H1 (cell line): Measurements from ENCODE around the gene TSPAN4. TPM values are rescaled to one million over a fixed set of nuclear protein-coding genes. Genes with fewer than 3 reads are reported as not detected.
A peak's percentile ranks its signal among the peaks of the same experiment; 100 is the strongest.

Experiments
- CTCF ChIA-PET: fragments of 300-600 bp; sonication (Branson Sonifier 250); formaldehyde crosslinking; loops from one replicate; lab custom pipeline; 2021; ENCODE audit not compliant: partially characterized antibody; lab: Charles Lee
- POLR2A ChIA-PET: fragments of 300-600 bp; sonication (Branson Sonifier 250); formaldehyde crosslinking; loops from one replicate; lab custom pipeline; 2021; ENCODE audit warnings: inconsistent platforms; ENCODE audit not compliant: partially characterized antibody; lab: Charles Lee
- DNase-seq, 2 experiments: peaks; one replicate each; pipeline versions ENCODE4 v3.0.0 to v3.0.0-alpha.2; 2010 to 2022; ENCODE audit warnings: low spot score in 2 of 2, low read depth in 1 of 2, mixed read lengths in 1 of 2
- FAIRE-seq: peaks from 2 replicates; lab custom pipeline; 2011; peaks lifted over from hg19 to GRCh38; lab: Jason Lieb, UNC
- H2AFZ ChIP-seq: 2 replicates; pipeline ENCODE4 v1.8.1; 2012; ENCODE audit warnings: low read length, inconsistent platforms
- H2AK5ac ChIP-seq: 2 replicates; pipeline ENCODE4 v1.6.1; 2013; ENCODE audit warnings: low read depth, low read length
- H2BK120ac ChIP-seq: replicated peaks from 2 replicates; pipeline ENCODE3; 2013; ENCODE audit warnings: low read depth, low read length, inconsistent platforms
- H2BK12ac ChIP-seq: 2 replicates; pipeline ENCODE4 v1.6.1; 2013; ENCODE audit warnings: low read depth, low read length
- H2BK15ac ChIP-seq: 2 replicates; pipeline ENCODE4 v1.6.1; 2013; ENCODE audit warnings: low read length
- H2BK20ac ChIP-seq: 2 replicates; pipeline ENCODE4 v1.6.1; 2013; ENCODE audit warnings: low read length
- H2BK5ac ChIP-seq: 2 replicates; pipeline ENCODE4 v1.6.1; 2013; ENCODE audit warnings: low read depth, low read length
- H3K14ac ChIP-seq: 2 replicates; pipeline ENCODE4 v1.6.1; 2013; ENCODE audit warnings: inconsistent platforms; ENCODE audit not compliant: insufficient read length
- H3K18ac ChIP-seq: 2 replicates; pipeline ENCODE4 v1.6.1; 2013; ENCODE audit warnings: low read length; ENCODE audit errors: extremely low read depth
- H3K23ac ChIP-seq: 2 replicates; pipeline ENCODE4 v1.6.1; 2013; ENCODE audit warnings: inconsistent platforms; ENCODE audit not compliant: insufficient read length
- H3K23me2 ChIP-seq: 2 replicates; pipeline ENCODE4 v1.6.1; 2013; ENCODE audit warnings: low read depth, low read length
- H3K27ac ChIP-seq: 2 replicates; pipeline ENCODE4 v1.6.1; 2011; ENCODE audit warnings: low read depth, low read length, inconsistent platforms
- H3K27me3 ChIP-seq, 4 experiments: replicated peaks in 1 of 4; 1 replicate in 1 of 4; 2 replicates in 3 of 4; pipeline versions ENCODE4 v1.6.1 to v1.8.1; 2011 to 2013; ENCODE audit warnings: low read length in 3 of 4, mild to moderate bottlenecking in 3 of 4, inconsistent platforms in 2 of 4, mixed read lengths in 2 of 4, moderate library complexity in 1 of 4; ENCODE audit not compliant: control insufficient read depth in 3 of 4, insufficient read depth in 3 of 4; ENCODE audit errors: extremely low read depth in 1 of 4
- H3K36me3 ChIP-seq, 4 experiments: 2 replicates each; pipeline versions ENCODE4 v1.6.1 to v1.8.1; 2011 to 2013; ENCODE audit warnings: mild to moderate bottlenecking in 4 of 4, low read length in 3 of 4, moderate library complexity in 2 of 4, control low read depth in 1 of 4, inconsistent platforms in 1 of 4; ENCODE audit not compliant: insufficient read depth in 4 of 4, control insufficient read depth in 2 of 4
- H3K4ac ChIP-seq: replicated peaks from 2 replicates; pipeline ENCODE3; 2013; ENCODE audit warnings: low read length, low read depth, mixed read lengths, inconsistent platforms; ENCODE audit not compliant: insufficient read length
- H3K4me1 ChIP-seq, 4 experiments: replicated peaks in 1 of 4; 1 replicate in 1 of 4; 2 replicates in 3 of 4; pipeline versions ENCODE4 v1.6.1 to v1.8.1; 2011 to 2013; ENCODE audit warnings: low read length in 3 of 4, inconsistent platforms in 2 of 4, mixed read lengths in 1 of 4; ENCODE audit not compliant: insufficient read depth in 4 of 4, control insufficient read depth in 3 of 4
- H3K4me2 ChIP-seq, 2 experiments: 2 replicates each; pipeline versions ENCODE4 v1.6.1 to v1.8.1; 2011 to 2013; ENCODE audit warnings: low read depth in 2 of 2, low read length in 2 of 2, control low read depth in 1 of 2, inconsistent platforms in 1 of 2, mild to moderate bottlenecking in 1 of 2; ENCODE audit not compliant: insufficient read depth in 1 of 2
- H3K4me3 ChIP-seq, 4 experiments: fragments of 200-600, 300-600 bp in 1 of 4; sonication (generic), shearing (Covaris generic), sonication (Bioruptor Twin) in 1 of 4; 2 replicates each; pipeline versions ENCODE4 v1.5.1 to v1.8.1; 2011 to 2016; ENCODE audit warnings: low read length in 4 of 4, low read depth in 3 of 4, control low read depth in 2 of 4, inconsistent platforms in 2 of 4, mild to moderate bottlenecking in 2 of 4, mixed read lengths in 1 of 4, moderate library complexity in 1 of 4; ENCODE audit not compliant: insufficient read depth in 2 of 4; ENCODE audit errors: extremely low read depth in 1 of 4
- H3K56ac ChIP-seq: replicated peaks from 2 replicates; pipeline ENCODE3; 2013; ENCODE audit warnings: low read depth, mild to moderate bottlenecking, mixed read lengths, low read length, inconsistent platforms; ENCODE audit not compliant: insufficient read length
- H3K79me1 ChIP-seq: 2 replicates; pipeline ENCODE4 v1.6.1; 2013; ENCODE audit warnings: low read depth, low read length, control low read depth
- H3K79me2 ChIP-seq, 2 experiments: 2 replicates each; pipeline versions ENCODE4 v1.6.1 to v1.8.1; 2012 to 2013; ENCODE audit warnings: low read length in 2 of 2, mild to moderate bottlenecking in 2 of 2, inconsistent platforms in 1 of 2; ENCODE audit not compliant: insufficient read depth in 2 of 2, control insufficient read depth in 1 of 2
- H3K9ac ChIP-seq, 4 experiments: replicated peaks in 1 of 4; 1 replicate in 1 of 4; 2 replicates in 3 of 4; pipeline versions ENCODE4 v1.6.1 to v1.8.1; 2011 to 2013; ENCODE audit warnings: low read depth in 3 of 4, low read length in 3 of 4, control low read depth in 2 of 4, mild to moderate bottlenecking in 2 of 4, moderate library complexity in 2 of 4, inconsistent platforms in 1 of 4; ENCODE audit errors: extremely low read depth in 1 of 4
- H3K9me3 ChIP-seq, 2 experiments: 2 replicates each; pipeline versions ENCODE4 v1.6.1 to v1.8.1; 2012 to 2013; ENCODE audit warnings: mild to moderate bottlenecking in 2 of 2, moderate library complexity in 2 of 2, control low read depth in 1 of 2, inconsistent platforms in 1 of 2, low read depth in 1 of 2, low read length in 1 of 2, mixed read lengths in 1 of 2; ENCODE audit not compliant: insufficient read depth in 2 of 2
- H4K20me1 ChIP-seq, 2 experiments: replicated peaks in 1 of 2; 2 replicates each; pipeline versions ENCODE3 to v1.8.1; 2011 to 2013; ENCODE audit warnings: inconsistent platforms in 2 of 2, low read length in 2 of 2, mild to moderate bottlenecking in 1 of 2; ENCODE audit not compliant: insufficient read depth in 2 of 2, control insufficient read depth in 1 of 2
- H4K5ac ChIP-seq: 2 replicates; pipeline ENCODE4 v1.6.1; 2013; ENCODE audit warnings: low read length, low read depth, mixed read lengths, inconsistent platforms; ENCODE audit not compliant: insufficient read length
- H4K8ac ChIP-seq: 2 replicates; pipeline ENCODE4 v1.8.0; 2013; ENCODE audit warnings: mild to moderate bottlenecking, moderate library complexity, low read length, inconsistent platforms; ENCODE audit not compliant: insufficient read depth; ENCODE audit errors: extremely low read depth
- H4K91ac ChIP-seq: replicated peaks from 2 replicates; pipeline ENCODE3; 2013; ENCODE audit warnings: low read length, mixed read lengths, inconsistent platforms; ENCODE audit not compliant: insufficient read length
- BCL11A ChIP-seq, 2 experiments: IDR thresholded peaks; one replicate each; pipeline ENCODE4 v1.6.1; 2011; ENCODE audit warnings: low read depth in 2 of 2, low read length in 2 of 2, mild to moderate bottlenecking in 2 of 2
- BRCA1 ChIP-seq: IDR thresholded peaks from 2 replicates; pipeline ENCODE4 v1.6.1; 2012; ENCODE audit warnings: low read depth, low read length, improper control_type of control experiment
- CBX5 ChIP-seq: fragments of 300-800, 300-1000 bp; sonication (generic); IDR thresholded peaks from 2 replicates; pipeline ENCODE4 v1.7.1; 2016; ENCODE audit warnings: antibody characterized with exemption, low read length, low read depth
- CREB1 ChIP-seq: IDR thresholded peaks from 2 replicates; pipeline ENCODE4 v1.6.1; 2012; ENCODE audit warnings: inconsistent platforms
- JUN ChIP-seq: IDR thresholded peaks from 2 replicates; pipeline ENCODE4 v1.6.1; 2011; ENCODE audit warnings: low read depth, mild to moderate bottlenecking, improper control_type of control experiment, low read length
- MAFK ChIP-seq: IDR thresholded peaks from 2 replicates; pipeline ENCODE4 v1.6.1; 2012; ENCODE audit warnings: low read depth, mild to moderate bottlenecking, improper control_type of control experiment, low read length
- MAX ChIP-seq: IDR thresholded peaks from 2 replicates; pipeline ENCODE4 v1.6.1; 2012; ENCODE audit warnings: inconsistent platforms
- PHF8 ChIP-seq: fragments of 200-600 bp; sonication (generic); conservative IDR thresholded peaks from 2 replicates; pipeline ENCODE4 v1.7.1; 2012; ENCODE audit warnings: low read depth, mild to moderate bottlenecking, inconsistent platforms, low read length, moderate library complexity
- SIX5 ChIP-seq: IDR thresholded peaks from 2 replicates; pipeline ENCODE4 v1.6.1; 2011; ENCODE audit warnings: mild to moderate bottlenecking, low read depth, low read length
- SP4 ChIP-seq: IDR thresholded peaks from 2 replicates; pipeline ENCODE4 v1.6.1; 2012; ENCODE audit warnings: low read length, inconsistent platforms
- TBP ChIP-seq: IDR thresholded peaks from 2 replicates; pipeline ENCODE4 v1.6.1; 2011; ENCODE audit warnings: low read depth, low read length, improper control_type of control experiment
- WGBS, 2 experiments: shearing (Covaris generic) in 1 of 2; methylation state at CpG; one replicate each; pipeline versions ENCODE4 v1.1.6 to v1.1.7; 2013 to 2015; ENCODE audit warnings: low lambda C conversion rate in 2 of 2, mixed read lengths in 2 of 2, inconsistent platforms in 1 of 2, low coverage in 1 of 2, missing lambda C conversion rate in 1 of 2; ENCODE audit not compliant: insufficient replicate concordance in 2 of 2, insufficient coverage in 1 of 2, insufficient read length in 1 of 2; ENCODE audit errors: extremely low coverage in 1 of 2, missing lambda C conversion rate in 1 of 2; 5-methylcytosine and 5-hydroxymethylcytosine counted together
- polyA plus RNA-seq, 7 experiments: library from polyadenylated mRNA; depleted of rRNA in 3 of 7; stranded (reverse) in 5 of 7; unstranded in 2 of 7; fragments of >200 nt in 5 of 7; fragments of 200-250 nt in 2 of 7; gene quantifications; 1 replicate in 5 of 7; 2 replicates in 1 of 7; 4 replicates in 1 of 7; pipeline versions ENCODE4 v1.2.1 to v1.2.3, GENCODE V29; 2011 to 2013; ENCODE audit warnings: missing spikeins in 2 of 7, mixed read lengths in 2 of 7
- total RNA-seq: library from RNA; stranded (reverse); fragmentation: NEBNext Ultra II Directional; extraction: Animal tissue kit (Norgen Biotek cat#: 25700); gene quantifications from 2 replicates; pipeline ENCODE4 v1.2.1, GENCODE V29; 2021
- TF ChIP-seq, protein P1 (sequence below), 3 experiments: IDR thresholded peaks; 1 replicate in 2 of 3; 2 replicates in 1 of 3; pipeline versions ENCODE4 v1.5.1 to v1.6.1; 2011; ENCODE audit warnings: low read length in 3 of 3, mild to moderate bottlenecking in 3 of 3, inconsistent platforms in 2 of 3, low read depth in 1 of 3, moderate library complexity in 1 of 3; ENCODE audit not compliant: insufficient read depth in 1 of 3; ENCODE audit errors: control extremely low read depth in 1 of 3

Gene TSPAN4
- total and polyA plus RNA-seq, 2 of the 8 experiments (the other 6 are each of a cell fraction or from before 2014, with no cell fraction given): 74.1 to 145 TPM

DNA sequence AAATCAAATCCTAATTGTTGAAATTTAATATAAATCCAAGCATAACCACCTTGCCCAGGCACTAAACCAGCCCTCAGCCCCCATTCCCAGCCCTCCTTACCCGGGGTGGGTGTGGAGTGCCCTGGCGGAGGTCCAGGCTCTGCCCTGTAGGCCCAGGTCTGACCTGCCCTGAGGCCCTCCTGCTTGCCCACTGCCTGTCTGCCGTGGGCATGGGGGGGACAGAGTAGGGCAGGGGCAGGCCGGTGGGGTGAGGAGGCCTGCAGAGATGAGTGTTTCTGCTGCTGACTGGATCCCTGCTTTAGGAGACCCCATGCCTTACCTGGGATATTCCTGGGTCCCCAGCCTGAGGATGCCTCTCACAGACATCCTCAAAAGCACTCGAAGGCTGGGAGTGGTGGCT is 71.6 kb downstream of the TSPAN4 start:
- Histone ChIP-seq H3K4ac (peak overlapping the region; percentile 85), H4K8ac (no peak overlapping the region), H2BK15ac (no peak overlapping the region), H2AK5ac (no peak overlapping the region), H2BK120ac (no peak overlapping the region), H3K9ac (no peak overlapping the region), H3K4me1 (peaks cover 0 to 14% (median 6%) of the 10 kb centered on the region in 4 experiments; a peak in 6 of 7 replicates), H3K79me2 (peaks cover 0 to 12% of the 10 kb centered on the region in 2 experiments; a peak in 3 of 4 replicates), H4K5ac (no peak overlapping the region), H3K9me3 (no peaks in the 10 kb centered on the region), H3K23ac (no peak overlapping the region), H3K27me3 (no peaks in the 10 kb centered on the region), H3K4me3 (no peak overlapping the region), H3K14ac (no peak overlapping the region), H2AFZ (no peak overlapping the region), H3K27ac (no peak overlapping the region), H3K18ac (no peak overlapping the region), H4K91ac (no peak overlapping the region), H2BK5ac (no peak overlapping the region), H4K20me1 (peaks cover 0 to 3% of the 10 kb centered on the region in 2 experiments), H3K79me1 (peaks cover 4% of the 10 kb centered on the region; the same call in 1 of the 2 replicates), H3K23me2 (peaks cover 15% of the 10 kb centered on the region), H3K36me3 (no peaks in the 10 kb centered on the region), H3K4me2 (no peak overlapping the region), H2BK12ac (no peak overlapping the region), H2BK20ac (peak overlapping the region; percentile 61; the same call in 1 of the 2 replicates), H3K56ac (no peak overlapping the region)
- FAIRE-seq: no peak
- WGBS, 2 experiments: 83% methylated on average over 5 of the region's 5 CpGs; no CpG with 5 or more reads in 1 of the 2 experiments
- DNase-seq: no peak
- POLR2A ChIA-PET: interaction anchor here (1.4 kb wide), 1 partner anchor 30 kb away, joined by 4 read pairs; no protein-coding TSS in a partner anchor
- CTCF ChIA-PET: interaction anchor here (1.3 to 2.4 kb wide), 3 partner anchors 10 to 47 kb away, joined by 3 to 10 read pairs (median 3); partner anchors contain the start of gene AP2A2
- no peak for TF ChIP-seq SP4
- no peak for TF ChIP-seq CBX5
- no peak for TF ChIP-seq BCL11A (IDR thresholded peaks at IDR 0.05; ENCODE audit: low read depth in 2 of 2, low read length in 2 of 2)
- TF ChIP-seq, protein P1, sequence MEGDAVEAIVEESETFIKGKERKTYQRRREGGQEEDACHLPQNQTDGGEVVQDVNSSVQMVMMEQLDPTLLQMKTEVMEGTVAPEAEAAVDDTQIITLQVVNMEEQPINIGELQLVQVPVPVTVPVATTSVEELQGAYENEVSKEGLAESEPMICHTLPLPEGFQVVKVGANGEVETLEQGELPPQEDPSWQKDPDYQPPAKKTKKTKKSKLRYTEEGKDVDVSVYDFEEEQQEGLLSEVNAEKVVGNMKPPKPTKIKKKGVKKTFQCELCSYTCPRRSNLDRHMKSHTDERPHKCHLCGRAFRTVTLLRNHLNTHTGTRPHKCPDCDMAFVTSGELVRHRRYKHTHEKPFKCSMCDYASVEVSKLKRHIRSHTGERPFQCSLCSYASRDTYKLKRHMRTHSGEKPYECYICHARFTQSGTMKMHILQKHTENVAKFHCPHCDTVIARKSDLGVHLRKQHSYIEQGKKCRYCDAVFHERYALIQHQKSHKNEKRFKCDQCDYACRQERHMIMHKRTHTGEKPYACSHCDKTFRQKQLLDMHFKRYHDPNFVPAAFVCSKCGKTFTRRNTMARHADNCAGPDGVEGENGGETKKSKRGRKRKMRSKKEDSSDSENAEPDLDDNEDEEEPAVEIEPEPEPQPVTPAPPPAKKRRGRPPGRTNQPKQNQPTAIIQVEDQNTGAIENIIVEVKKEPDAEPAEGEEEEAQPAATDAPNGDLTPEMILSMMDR (IDR thresholded peaks at IDR 0.05; ENCODE audit: control extremely low read depth in 1 of 3, insufficient read depth in 1 of 3, low read depth in 1 of 3, low read length in 3 of 3): no peak
- no peak for TF ChIP-seq PHF8
- no peak for TF ChIP-seq MAFK
- TF ChIP-seq TBP: no peak
- no peak for TF ChIP-seq CREB1
- TF ChIP-seq BRCA1: no peak
- no peak for TF ChIP-seq MAX
- no peak for TF ChIP-seq SIX5
- no peak for TF ChIP-seq JUN
